Measurements from ENCODE around the gene TFDP1.
"Not testable (repeated sequence)": the region's sequence is repeated elsewhere in the genome, so short reads cannot be mapped to it uniquely, and the experiment has no call there.

Gene TFDP1

GRCh38 chr13:113573065-113573464 is 11.5 kb upstream of the TFDP1 start:
- no peak for DNase-seq

DNA sequence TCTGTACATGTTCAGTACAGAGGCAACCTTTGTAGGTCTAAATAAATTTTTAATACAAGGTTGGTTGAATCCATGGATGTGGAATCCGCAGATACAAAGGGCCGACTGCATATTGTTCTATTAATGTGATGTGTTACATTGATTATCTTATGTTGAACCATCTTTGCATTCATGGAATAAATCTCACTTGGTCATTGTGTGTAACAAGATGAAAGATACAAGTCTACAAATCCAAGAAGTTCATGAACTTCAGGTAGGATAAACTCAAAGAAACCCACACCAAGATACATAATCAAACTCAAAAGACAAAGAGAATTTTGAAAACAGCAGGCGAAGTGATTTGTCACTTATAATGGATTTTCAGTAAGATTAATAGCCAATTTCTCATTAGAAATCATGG is 8.0 kb upstream of the TFDP1 start:
- no peak for DNase-seq

- no peak for DNase-seq
Measured at GRCh38 chr13:113577881-113578435, 6.6 kb upstream of the TFDP1 start.

DNA sequence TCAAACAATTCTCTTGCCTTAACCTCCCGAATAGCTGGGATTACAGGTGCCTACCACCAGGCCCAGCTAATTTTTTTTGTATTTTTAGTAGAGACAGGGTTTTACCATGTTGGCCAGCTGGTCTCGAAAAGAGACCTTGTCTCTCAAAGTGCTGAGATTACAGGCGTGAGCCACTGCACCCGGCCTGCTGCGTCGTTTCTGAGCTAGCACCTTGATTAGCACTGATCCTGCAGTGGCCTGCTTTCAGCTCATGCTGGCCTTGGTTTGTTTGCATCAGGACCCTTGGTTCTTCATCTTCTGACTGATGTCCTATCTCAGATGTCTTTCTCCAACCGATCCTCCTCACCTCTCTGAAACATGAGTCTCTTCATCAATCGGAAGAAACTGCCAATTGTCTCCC is 4.9 kb upstream of the TFDP1 start:
- no peak for DNase-seq

DNA sequence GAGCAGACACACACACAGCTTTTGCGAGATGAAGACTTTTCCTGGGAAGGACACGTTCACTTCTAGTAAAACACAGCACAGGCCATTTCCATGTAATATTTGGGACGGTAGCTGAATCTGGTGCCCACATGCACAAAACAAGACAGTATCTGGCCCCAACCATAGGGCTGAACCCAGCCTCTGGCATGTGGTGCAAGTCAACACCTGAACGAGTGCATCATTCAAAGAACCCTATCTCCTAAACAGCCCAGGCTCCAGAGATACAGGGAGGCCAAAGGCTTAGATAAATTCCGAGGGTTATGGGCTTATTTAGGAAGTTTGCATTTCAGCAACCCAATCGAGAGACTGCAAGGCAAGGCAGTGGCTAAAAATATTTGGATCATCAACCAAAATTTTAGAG is 2.7 kb upstream of the TFDP1 start:
- no peak for DNase-seq

- no peak for DNase-seq
Measured at GRCh38 chr13:113582841-113583631, 1.5 kb upstream of the TFDP1 start.

- peak in 1 of 2 experiments; percentile 65 for DNase-seq
Measured at GRCh38 chr13:113584870-113585671, 518 bp downstream of the TFDP1 start.

DNA sequence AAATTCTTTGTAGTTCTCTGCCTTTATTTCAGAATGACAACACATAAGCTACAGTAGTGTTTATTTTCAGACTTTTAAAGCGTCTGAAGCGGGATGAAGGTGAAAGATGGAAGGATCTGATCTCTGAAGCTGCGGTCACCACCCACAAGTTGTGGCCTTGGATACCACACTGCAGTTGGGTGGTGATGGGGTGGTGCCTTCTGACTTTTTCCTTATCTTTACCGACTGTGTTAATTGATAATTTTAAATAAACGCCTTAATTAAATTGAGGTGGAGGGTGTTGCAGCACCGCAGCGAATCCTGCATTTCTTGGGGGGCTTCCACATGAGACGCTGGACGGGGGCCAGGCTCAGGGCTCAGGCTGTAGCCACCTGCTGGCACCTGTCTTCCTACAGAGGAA is 1.3 kb downstream of the TFDP1 start:
- DNase-seq: peak in 1 of 2 experiments; percentile 20

DNA sequence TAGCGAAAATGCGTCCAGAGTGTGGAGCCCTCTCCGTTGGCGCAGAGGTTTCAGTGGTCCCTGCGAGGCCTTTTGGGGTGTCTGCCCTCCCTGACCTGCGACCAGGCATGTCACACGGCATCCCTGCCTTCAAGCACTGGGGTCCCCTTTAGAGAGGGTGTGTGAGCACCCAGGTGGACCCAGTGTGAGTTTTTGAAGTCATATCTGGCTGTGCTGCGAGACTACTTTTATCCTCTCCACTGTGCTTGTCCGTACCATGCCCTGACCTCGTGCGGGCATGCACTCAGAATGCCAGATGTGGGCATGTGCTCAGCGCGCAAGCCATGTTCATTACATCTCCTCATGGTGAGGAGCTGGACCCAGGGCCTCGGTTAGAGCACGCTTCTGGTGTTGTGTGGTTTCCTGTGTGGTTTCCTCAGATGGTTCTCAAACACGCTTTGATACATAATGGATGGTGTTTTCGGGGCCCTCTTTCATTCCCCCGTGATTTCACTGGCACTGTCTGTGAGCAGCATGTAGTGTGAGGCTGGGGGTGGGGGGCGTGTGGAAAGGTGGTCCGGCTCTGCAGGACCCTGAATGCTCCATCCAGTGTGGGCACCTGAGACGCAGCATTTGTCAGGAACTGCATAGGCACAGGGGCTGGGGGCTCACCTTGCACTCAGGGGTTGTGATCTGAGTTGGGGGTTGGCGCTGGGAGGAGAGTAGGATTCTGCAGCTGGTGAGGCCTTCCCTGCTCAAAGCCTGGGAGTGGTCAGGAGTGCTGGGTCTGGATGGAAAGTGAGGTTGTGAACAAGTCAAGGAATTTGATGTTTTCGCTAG is 2.3 kb downstream of the TFDP1 start:
- DNase-seq: no peak

DNA sequence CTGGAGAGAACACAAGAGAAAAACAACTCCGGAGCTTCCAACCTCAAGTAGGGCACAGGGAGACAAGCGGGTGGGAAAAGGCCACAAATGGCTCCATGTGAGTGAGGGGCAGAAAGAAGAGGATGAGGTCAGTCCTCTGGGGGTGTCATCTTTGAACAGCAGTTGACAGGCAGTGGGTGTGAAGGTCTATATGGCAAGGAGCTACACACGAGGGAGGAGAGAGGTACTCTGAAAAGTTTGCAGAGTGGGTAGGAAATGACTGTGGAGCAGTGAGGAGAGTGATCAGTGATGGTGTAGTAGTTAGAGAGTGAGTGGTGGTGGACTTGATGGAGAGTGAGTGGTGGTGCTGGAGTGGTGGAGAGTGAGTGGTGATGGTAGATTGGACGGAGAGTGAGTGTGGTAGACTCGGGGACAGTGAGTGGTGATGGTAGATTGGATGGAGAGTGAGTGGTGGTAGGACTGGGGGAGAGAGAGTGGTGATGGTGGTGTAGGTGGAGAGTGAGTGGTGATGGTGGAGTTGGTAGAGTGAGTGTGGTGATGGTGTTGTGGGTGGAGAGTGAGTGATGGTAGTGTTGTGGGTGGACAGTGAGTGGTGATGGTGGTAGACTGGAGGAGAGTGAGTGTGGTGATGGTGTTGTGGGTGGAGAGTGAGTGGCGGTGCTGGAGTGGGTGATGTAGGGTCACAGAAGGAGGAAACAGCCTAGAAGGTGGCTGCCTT is 4.0 kb downstream of the TFDP1 start:
- DNase-seq: no peak

DNA sequence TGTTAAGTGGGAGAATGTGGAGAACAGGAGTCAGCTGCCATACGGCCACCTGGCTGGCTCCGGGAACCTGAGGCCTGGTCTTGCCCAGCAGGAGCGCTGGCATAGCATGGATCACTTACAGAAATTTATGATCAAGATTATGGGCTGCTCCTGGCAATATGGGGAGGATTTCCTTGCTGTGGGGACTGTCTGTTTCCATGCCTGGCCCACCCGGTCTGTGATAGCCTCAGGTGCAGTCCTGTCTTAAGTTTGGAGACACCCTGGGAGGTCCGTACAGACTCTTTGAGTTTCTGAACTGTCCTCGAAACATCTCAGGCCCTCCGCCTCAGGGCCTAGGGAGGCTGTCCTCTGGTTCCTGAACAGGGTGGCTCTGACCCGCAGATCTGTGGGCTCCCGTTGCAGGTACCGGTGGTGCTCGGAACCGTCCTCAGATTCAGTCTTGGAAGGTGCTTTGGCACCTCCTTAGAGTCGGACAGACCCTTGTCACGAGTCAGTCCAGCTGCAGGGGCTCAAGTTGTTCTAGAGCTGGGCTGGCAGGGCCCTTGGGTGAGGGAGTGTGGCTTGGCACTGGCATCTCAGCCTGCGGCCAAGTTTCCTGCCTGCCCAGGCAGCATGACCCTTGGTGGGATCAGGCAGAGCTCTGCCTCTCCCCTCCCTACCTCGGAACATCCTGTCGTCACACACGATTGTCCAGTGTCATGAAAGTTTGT is 4.9 kb downstream of the TFDP1 start:
- no peak for DNase-seq

DNA sequence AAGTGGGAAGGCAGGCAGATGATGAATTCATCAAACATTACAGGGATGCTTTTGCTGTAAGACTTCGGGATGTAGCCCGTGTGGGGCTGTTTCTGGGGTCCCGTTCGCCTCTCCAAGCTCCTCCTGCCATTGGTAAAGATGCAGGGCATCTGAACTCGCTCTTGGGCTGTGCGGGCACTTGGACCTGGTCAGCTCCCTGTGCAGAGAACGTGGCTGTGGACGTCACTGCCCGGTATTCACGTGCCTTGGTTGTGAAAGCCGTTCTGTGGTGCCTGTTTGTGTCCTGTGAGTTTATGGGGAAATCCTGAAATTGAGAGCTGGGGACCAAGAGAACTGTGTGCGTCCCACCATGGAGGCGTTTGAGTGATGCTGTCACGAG is 5.4 kb downstream of the TFDP1 start:
- DNase-seq: no peak

GRCh38 chr13:113591750-113592149 is 7.2 kb downstream of the TFDP1 start:
- DNase-seq: no peak

GRCh38 chr13:113592571-113592970 is 8.0 kb downstream of the TFDP1 start:
- no peak for DNase-seq

DNA sequence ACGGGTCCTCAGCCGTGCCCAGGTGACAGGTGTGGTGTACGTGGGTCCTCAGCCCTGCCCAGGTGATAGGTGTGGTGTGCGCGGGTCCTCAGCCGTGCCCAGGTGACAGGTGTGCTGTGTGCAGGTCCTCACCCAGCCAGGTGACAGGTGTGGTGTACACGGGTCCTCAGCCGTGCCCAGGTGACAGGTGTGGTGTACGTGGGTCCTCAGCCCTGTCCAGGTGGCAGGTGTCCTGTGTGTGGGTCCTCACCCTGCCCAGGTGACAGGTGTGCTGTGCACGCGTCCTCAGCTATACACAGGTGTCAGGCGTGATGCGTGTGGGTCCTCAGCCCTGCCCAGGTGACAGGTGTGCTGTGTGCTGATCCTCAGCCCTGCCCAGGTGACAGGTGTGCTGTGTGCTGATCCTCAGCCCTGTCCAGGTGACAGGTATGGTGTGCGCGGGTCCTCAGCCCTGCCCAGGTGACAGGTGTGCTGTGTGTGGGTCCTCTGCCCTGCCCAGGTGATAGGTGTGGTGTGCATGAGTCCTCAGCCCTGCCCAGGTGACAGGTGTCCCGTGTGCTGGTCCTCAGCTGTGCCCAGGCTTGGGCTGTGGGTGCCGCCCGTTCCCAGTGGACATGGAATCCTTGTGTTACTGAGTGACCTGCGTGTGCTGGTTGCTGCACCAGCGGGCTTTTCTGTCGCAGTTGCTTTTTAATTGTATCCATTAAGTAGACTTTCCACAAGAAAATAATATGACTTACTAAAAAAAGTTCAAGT is 9.7 kb downstream of the TFDP1 start:
- not testable (repeated sequence) for DNase-seq

- no peak for DNase-seq
Measured at GRCh38 chr13:113595131-113595530, 10.6 kb downstream of the TFDP1 start.

GRCh38 chr13:113596321-113597200 is 12.0 kb downstream of the TFDP1 start:
- no peak for DNase-seq

DNA sequence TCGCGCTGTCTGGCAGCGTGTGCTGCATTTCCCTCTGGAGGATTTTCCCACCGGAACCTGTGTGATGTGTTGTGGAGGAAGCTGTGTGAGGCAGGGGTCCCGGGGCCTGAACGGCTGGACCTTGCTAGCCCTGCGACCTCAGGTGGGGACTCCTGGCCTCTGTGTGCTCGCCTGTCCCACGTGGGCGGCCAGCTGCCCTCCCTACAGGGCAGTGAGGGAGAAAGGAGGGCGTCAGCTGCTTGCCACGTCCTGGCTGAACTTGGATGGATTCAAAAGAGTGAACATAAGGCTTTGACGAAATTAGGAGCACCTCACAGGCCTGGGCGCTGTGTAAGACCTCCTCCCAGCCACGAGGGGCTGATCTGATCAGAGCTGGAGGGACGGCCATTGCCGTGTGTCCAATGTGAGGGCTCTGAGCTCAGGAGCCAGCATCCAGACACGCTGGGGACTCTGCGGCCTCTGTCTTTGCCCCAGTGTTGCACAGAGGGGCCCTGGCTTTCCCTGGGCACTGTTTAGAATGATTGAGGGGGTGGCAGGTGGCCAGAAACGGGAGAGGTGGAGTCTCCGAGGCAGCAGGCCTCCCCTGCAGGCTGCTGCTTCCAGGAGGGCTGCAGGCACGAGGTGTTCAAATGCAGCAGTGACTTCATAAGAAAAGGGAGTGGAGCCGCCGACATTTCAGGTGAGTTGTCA is 13.0 kb downstream of the TFDP1 start:
- no peak for DNase-seq

GRCh38 chr13:113598081-113598410 is 13.5 kb downstream of the TFDP1 start:
- no peak for DNase-seq

Data from NCI-H526 (cell line).